Inflammatory macrophage treated with lipopolysaccharide for 4 hours (primary cell): ENCODE data around the gene LMBR1.
"Not testable (repeated sequence)": the region's sequence is repeated elsewhere in the genome, so short reads cannot be mapped to it uniquely, and the experiment has no call there.

ENCODE experiments used
- DNase-seq: peaks from one replicate; pipeline ENCODE4 v3.0.0-alpha.2; 2020

LMBR1 gene

DNA sequence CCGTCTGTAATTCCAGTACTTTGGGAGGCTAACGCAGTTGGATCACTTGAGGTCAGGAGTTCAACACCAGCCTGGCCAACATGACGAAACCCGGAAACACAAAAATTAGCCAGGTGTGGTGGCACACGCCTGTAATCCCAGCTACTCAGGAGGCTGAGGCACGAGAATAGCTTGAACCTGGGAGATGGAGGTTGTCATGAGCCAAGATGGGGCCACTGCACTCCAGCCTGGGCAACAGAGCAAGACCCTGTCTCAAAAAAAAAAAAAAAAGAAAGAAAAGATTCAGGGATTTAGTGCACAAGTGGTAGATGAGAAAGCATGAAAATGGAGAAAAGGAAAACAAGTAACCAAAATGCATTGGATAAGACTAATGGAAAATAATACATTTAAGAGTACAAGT, 49.4 kb downstream of the LMBR1 start:
- DNase-seq: not testable (repeated sequence)

DNA sequence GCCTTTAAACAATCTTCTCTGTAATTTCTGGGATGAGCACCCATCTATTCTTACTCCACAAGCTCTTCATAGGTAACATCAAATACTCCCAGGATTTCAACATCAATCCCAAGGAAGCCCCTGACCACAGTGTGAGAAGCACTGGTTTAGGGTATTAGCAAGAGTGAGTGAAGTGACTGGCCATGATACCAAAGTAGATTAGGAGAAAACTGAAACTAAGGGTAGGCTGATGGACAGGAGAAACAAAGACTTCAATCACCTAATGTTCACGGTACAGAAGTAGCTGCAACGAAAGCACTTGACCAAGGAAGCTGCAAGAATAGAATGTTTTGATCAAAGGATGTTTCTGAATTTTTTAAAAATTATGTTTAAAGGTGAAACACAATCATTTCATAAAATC, 49.8 kb downstream of the LMBR1 start:
- DNase-seq: no peak

DNA sequence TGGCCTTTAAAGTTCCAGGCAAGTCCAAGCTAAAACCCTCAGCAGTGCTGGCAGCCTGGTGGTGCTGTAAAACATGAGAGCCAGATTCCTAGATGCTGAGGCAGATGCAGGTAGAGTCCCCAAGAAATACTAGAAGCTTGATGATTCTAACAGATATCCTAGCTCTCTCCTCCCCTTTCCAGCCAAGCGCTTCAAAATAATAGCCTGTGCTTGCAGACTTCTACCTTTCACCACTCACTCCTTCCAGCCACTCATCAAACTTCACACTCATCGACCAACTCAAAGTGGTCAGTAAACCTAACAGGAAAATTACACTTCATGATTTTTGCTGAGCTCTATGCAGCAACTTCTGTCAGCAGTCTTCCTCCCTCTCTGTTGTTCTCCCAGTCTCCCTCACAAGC, 50.2 kb downstream of the LMBR1 start:
- no peak for DNase-seq

DNA sequence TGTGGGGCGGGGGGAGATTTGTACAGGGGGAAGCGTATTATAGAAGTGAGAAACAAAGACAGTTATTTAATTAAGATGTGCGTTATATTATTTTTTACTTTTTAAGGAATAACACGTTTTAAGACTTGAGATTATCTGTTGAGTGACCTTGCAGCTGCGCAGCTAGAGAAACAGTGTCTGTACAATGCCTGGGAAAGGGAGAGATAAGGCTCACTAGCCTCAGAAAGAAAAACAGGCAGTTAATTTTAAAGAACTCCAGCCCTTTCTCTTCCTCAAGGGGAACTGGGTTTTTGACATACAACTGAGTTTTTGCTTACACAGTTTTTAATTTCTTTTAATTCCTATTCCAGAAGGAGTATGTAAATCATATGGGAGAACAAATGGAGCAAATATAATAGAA, 50.7 kb downstream of the LMBR1 start:
- DNase-seq: no peak

DNA sequence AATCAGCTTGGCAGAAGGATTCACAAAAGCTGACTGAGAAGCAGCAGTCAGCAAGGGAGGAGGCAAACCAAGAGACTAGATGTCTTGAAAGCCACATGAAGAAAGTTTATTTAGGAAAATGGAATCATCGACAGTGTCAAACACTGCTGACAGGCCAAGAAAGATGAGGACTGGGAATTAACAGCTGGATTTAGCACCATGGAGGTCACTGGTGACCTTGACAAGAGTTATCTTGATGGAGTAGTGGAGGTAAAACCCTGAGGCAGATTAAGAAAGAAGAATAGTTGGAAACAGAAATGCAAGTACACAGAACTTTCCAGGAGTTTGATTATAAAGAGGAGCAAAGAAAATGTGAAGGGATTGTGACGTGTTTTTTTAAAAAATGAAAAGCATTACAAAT, 51.5 kb downstream of the LMBR1 start:
- DNase-seq: no peak

- no peak for DNase-seq
Observed at GRCh38 chr7:156840134-156840533, 52.8 kb downstream of the LMBR1 start.

DNA sequence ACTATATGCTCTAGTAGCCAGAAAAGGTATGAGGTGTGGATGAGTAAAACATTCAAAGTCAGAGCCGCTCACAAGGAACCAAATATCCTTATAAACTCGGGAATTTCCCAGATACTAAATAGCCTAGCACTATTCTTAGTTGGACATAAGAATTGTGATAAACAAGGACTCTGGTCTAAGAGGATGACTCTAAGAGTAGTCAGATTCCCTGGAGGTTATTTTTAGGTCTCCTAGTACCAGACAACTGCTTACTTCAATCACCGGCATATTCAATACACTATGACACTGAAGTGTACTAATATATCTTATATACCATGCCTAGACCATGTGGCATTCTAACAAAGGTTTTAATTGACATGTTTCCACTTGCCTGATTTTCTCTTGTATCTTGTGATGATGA, 56.5 kb downstream of the LMBR1 start:
- no peak for DNase-seq

GRCh38 chr7:156834462-156834861, 58.5 kb downstream of the LMBR1 start:
- DNase-seq: no peak

DNA sequence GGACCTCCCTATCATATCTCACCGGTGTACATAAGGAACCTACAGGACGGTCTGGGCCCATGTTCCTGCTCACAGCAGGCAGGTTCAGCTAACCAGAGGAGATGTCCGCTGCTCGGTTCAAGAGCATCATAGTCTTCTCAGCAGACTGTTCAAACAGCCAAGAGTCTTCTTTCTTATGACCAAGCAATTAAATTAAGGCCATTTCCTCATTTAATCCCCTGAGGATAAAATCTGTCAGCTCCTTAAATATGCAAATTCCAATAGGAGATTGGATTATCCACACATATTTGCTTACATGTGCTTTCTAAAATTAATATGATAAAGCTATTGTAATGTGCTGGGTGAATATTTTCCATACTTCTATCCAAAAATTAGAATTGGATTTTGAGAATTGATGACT, 59.7 kb downstream of the LMBR1 start:
- DNase-seq: no peak

DNA sequence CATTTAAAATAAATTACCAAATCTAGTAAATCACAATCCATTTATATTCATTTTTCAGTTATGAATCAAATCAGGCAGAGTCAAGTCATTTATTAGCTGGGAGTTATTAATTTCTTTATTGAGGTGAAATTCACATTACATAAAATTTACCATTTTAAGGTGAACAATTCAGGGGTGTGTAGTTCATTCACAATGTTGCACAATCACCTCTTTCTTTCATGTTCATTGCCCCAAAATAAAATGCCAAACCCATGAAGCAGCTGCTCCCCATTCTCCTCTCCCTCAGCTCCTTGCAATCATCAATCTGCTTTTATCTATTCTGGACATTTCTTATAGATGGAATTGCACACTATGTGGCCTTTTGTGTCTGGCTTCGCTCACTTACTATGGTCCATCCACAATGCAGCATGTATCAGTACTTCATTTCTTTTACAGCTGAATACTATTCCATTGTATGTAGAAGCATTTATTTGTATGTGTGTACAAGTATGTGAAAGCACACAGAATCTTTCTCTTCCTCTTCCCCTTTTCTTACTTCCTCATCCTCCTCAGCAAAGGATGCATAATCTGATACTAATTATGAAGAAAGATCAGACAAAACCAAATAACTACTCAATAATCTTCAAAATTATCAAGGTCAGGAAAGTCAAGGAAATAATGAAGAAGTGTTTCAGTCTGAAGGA, 60.6 kb downstream of the LMBR1 start:
- DNase-seq: peak; percentile 49

DNA sequence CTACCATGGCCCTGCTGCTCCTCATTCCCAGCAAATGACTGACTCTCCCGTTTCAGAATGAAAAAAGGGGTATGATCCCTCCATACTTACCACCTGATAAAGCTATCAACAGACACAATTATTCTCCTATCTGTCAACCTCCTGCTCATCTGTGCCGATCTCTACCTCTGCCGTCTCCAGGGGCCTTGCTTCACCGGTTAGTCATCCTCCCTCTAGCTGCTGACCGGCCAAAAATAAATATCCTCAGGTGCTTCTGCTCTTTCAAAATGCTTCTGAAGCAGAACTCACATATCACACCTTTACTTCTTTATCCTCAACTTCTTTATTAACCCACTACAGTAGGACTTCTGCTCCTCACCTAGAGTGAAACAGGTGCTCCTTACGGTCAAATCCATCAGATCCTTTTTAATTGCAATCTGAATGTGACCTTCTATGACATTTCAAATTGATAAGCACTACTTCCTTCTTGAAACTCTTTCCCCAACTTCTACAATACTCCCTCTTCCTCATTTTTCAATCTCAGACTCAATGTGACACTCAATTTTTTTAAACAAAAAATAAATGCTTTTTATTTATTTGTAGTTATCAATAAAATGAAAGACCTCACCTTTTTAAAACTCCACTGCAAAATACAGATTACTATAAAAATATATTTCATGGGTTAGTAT, 63.2 kb downstream of the LMBR1 start:
- peak; percentile 25 for DNase-seq

DNA sequence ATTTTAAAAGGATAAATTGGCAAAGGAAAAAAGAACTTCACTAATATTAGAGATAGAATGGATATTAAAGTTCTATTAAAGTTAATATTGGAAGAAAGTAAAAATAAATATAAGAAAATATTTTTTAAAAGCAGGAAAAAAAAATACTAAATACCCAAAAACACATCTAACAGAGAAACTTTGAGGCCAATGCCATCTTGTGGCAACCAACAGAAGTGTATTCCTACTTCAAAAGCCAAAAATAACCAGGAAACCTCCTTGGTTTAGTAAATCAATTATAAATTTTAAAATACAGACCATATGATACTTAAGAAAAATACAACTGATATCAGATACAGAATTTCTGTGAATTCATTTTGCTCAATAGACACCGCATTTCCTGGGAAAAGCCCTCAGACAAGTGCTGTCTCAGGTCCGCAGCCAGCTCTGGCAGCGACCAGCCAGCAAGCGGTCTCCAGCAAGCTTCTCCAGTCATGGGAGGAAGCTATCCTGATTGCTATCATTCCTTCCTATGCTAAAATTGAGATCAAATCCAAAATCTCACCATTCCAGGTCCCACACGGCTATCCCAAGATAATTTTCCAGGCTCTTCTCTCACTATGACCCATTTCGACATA, 65.3 kb downstream of the LMBR1 start:
- no peak for DNase-seq

- DNase-seq: no peak
Observed at GRCh38 chr7:156823435-156823834, 69.5 kb downstream of the LMBR1 start.

DNA sequence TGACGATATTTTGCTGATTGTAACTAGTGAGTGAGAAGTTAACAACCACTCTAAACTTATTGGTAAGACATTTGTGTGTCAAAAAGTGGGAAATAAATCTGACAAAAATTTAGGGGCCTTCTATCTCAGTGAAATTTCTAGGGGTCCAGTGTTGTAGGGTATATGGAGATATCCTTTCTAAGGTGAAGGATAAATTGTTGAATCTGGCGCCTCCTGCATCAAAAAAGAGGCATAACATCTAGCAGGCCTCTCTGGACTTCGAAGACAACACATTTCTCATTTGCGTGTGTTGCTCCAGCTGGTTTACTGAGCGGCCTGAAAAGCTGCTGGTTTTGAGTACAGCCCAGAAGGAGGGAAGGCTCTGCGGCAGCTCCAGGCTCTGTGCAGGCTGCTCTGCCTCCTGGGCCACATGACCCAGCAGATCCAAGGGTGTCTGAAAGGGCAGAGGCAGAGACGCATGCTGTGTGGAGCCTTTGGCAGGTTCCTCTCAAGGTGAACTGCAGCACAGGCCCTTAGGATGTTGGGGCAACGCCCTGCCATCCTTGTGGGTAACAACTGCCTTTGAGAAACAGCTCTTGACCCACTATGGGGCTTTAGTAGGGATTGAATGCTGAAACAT, 72.4 kb downstream of the LMBR1 start:
- no peak for DNase-seq

GRCh38 chr7:156819733-156820295, 73.2 kb downstream of the LMBR1 start:
- DNase-seq: no peak

DNA sequence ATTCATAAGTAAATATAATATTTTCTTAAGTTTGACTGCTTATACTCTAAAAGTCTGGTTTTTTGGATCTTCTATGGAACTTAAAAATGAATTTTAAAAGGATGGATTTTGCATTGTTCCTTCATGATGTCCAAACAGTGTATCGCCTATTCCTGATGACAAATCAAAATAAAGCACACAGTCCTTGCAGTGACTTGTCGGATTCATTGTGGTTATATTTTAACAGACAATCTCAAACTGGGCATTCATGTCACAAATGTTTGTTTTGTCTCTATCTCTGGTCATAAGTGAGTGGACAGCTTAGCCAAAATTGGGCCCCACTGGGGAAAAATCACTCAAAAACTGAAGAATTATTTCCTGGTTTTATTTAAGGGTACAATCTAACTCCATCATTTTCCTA, 74.8 kb downstream of the LMBR1 start:
- no peak for DNase-seq

GRCh38 chr7:156816943-156817572, 75.9 kb downstream of the LMBR1 start:
- peak; percentile 23 for DNase-seq

DNA sequence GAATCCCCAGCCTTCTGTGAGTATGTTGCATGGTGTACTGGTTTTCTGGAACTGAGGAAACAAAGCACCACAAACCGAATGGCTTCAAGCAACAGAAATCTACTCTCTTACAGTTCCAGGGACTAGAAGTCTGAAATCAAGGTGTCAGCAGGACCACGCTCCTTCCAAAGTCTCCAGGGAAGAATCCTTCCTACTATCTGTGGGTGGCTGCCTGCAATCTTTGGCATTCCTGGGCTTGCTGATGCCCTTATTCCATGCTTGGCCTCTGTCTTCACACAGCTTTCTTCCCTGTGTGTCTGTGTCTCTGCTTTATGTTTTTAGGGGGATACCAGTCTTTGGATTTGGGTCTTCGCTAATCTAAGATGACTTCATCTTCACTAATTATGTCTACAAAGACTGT, 81.3 kb downstream of the LMBR1 start:
- no peak for DNase-seq

DNA sequence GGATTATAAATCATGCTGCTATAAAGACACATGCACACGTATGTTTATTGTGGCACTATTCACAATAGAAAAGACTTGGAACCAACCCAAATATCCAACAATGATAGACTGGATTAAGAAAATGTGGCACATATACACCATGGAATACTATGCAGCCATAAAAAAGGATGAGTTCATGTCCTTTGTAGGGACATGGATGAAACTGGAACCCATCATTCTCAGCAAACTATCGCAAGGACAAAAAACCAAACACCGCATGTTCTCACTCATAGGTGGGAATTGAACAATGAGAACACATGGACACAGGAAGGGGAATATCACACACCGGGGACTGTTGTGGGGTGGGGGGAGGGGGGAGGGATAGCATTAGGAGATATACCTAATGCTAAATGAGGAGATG, 89.3 kb downstream of the LMBR1 start:
- not testable (repeated sequence) for DNase-seq

GRCh38 chr7:156802214-156802613, 90.8 kb downstream of the LMBR1 start:
- no peak for DNase-seq

DNA sequence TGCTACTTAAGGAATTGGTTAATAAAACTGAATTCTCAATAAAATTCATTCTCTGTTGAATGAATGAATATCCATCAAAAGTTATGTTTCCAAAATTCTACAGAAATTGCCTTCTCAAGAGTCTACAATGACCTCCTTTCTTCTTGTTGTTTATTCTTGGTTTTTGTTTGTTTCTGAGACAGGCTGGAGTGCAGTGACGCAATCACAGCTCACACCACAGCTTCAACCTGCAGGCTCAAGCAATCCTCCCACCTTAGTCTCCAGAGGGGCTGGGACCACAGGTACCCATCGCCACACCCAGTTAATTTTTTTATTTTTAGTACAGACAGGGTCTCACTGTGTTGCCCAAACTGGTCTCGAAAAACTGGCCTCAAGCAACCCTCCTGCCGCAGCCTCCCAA, 97.6 kb downstream of the LMBR1 start:
- DNase-seq: no peak

- DNase-seq: no peak
Observed at GRCh38 chr7:156793334-156793733, 99.6 kb downstream of the LMBR1 start.

- no peak for DNase-seq
Observed at GRCh38 chr7:156792611-156793010, 100.4 kb downstream of the LMBR1 start.
